ENCODE measurements around the gene PTPN14.

DNA sequence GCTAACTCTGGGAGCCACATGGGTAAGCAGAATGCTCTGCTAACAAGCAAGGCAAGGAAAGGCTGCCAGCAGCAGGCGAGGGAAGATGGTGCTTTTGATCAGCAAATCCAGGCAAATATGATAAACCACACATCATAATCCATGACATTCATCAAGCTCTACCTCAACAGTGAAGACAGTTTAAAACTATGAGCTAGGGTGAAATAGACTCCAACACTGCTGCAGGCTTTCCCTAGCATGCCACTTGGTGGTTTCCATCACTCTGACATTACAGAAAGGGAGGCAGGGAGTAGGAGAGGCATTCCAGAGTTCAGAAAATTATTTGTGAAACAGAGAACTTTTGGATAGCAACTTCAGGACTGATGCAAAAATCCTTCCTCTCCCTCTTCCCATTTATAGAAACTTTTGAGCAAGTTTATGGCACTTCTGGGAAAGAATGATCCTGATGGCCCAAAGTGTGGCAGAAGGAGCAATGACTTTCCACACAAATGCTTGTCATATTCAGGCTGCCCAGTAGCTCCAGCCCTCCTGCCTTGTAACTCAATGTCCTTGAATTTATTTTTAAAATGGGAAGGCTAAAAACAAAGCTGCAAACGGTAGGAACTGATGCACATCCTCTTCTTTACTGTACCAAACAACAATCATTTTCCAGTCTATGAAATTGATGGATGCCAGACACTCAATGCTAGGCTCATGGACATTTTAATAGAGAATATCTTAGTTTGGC lies 199.7 kb downstream of the PTPN14 start:
- no peak for TF ChIP-seq RFX5 (IDR thresholded peaks at IDR 0.05; ENCODE audit: low read depth, low read length)
- TF ChIP-seq CTCF (conservative IDR thresholded peaks at IDR 0.05; ENCODE audit: low read depth, low read length), result no peak
- TF ChIP-seq POLR2A (IDR thresholded peaks at IDR 0.05; ENCODE audit: low read depth, low read length), result no peak
- TF ChIP-seq RAD21 (IDR thresholded peaks at IDR 0.05; ENCODE audit: low read length), result no peak
- no peak for TF ChIP-seq FOS (IDR thresholded peaks at IDR 0.05; ENCODE audit: low read depth, low read length)
- TF ChIP-seq MXI1 (IDR thresholded peaks at IDR 0.05; ENCODE audit: borderline replicate concordance, low read depth, low read length), result no peak

Data from IMR-90 (cell line).